WTC11 (cell line): ENCODE measurements around the gene LHFPL6. TPM values are rescaled to one million over a fixed set of nuclear protein-coding genes. Genes with fewer than 3 reads are reported as not detected.

Source experiments
- ATAC-seq: fragments of 200-7000 bp; cut with Tn5 transposase; 2 replicates; pipeline ENCODE4 v1.10.0; 2021; ENCODE audit warnings: mild to moderate bottlenecking, moderate library complexity
- CTCF ChIA-PET: fragments of 300-600 bp; sonication (Branson Sonifier 250); formaldehyde crosslinking; loops from one replicate; lab custom pipeline; 2021; ENCODE audit warnings: antibody characterized with exemption; lab: Charles Lee
- POLR2A ChIA-PET: fragments of 350-600 bp; sonication (Branson Sonifier 250); formaldehyde crosslinking; loops from one replicate; lab custom pipeline; 2021; ENCODE audit warnings: antibody characterized with exemption; lab: Charles Lee
- DNase-seq: peaks from one replicate; pipeline ENCODE4 v3.0.0; 2021; ENCODE audit warnings: low spot score
- H3K27ac Mint-ChIP-seq: 2 replicates; pipeline ENCODE4 v1.8.0; 2021; ENCODE audit warnings: mixed read lengths
- H3K27me3 Mint-ChIP-seq: 2 replicates; pipeline ENCODE4 v1.8.0; 2021; ENCODE audit warnings: low read depth, mild to moderate bottlenecking, moderate library complexity, mixed read lengths
- H3K36me3 Mint-ChIP-seq: 2 replicates; pipeline ENCODE4 v1.8.0; 2021; ENCODE audit warnings: mixed read lengths
- H3K4me1 Mint-ChIP-seq: 2 replicates; pipeline ENCODE4 v1.8.0; 2022; ENCODE audit warnings: mixed read lengths
- H3K4me3 Mint-ChIP-seq: 2 replicates; pipeline ENCODE4 v1.8.0; 2021; ENCODE audit warnings: mild to moderate bottlenecking, moderate library complexity, mixed read lengths
- H3K9me3 Mint-ChIP-seq: 2 replicates; pipeline ENCODE4 v1.8.0; 2021; ENCODE audit warnings: mixed read lengths
- AFF4 ChIP-seq: sonication (generic); formaldehyde crosslinking; IDR thresholded peaks from 2 replicates; pipeline ENCODE4 v1.8.1; 2023; ENCODE audit warnings: mild to moderate bottlenecking, missing genetic modification reagents, borderline replicate concordance
- CDX4 ChIP-seq: fragments of 250-450 bp; sonication (Bioruptor Pico); IDR thresholded peaks from 2 replicates; pipeline ENCODE4 v1.9.0; 2021; ENCODE audit warnings: moderate library complexity, mild to moderate bottlenecking, inconsistent platforms, borderline replicate concordance
- CREM ChIP-seq: sonication (generic); formaldehyde crosslinking; IDR thresholded peaks from 2 replicates; pipeline ENCODE4 v1.8.1; 2022; ENCODE audit warnings: mild to moderate bottlenecking, missing genetic modification reagents, moderate library complexity
- E2F1 ChIP-seq: sonication (generic); formaldehyde crosslinking; IDR thresholded peaks from 2 replicates; pipeline ENCODE4 v1.8.0; 2022; ENCODE audit warnings: mild to moderate bottlenecking, missing genetic modification reagents
- E2F5 ChIP-seq: sonication (generic); formaldehyde crosslinking; IDR thresholded peaks from 2 replicates; pipeline ENCODE4 v1.8.1; 2022; ENCODE audit warnings: mild to moderate bottlenecking, moderate library complexity, missing genetic modification reagents
- EMX1 ChIP-seq: fragments of 250-450 bp; sonication (Bioruptor Pico); IDR thresholded peaks from 2 replicates; pipeline ENCODE4 v1.8.0; 2021; ENCODE audit warnings: mild to moderate bottlenecking
- HMGA2 ChIP-seq: fragments of 250-450 bp; sonication (Bioruptor Pico); IDR thresholded peaks from 2 replicates; pipeline ENCODE4 v1.4.0; 2021; ENCODE audit warnings: mild to moderate bottlenecking, moderate library complexity
- IRF1 ChIP-seq: sonication (generic); formaldehyde crosslinking; IDR thresholded peaks from 2 replicates; pipeline ENCODE4 v1.8.0; 2023; ENCODE audit warnings: missing genetic modification reagents
- MAX ChIP-seq: sonication (generic); formaldehyde crosslinking; IDR thresholded peaks from 2 replicates; pipeline ENCODE4 v1.8.0; 2022; ENCODE audit warnings: mild to moderate bottlenecking, missing genetic modification reagents
- NFATC4 ChIP-seq: fragments of 250-450 bp; sonication (Bioruptor Pico); IDR thresholded peaks from 2 replicates; pipeline ENCODE4 v1.9.0; 2021; ENCODE audit warnings: mild to moderate bottlenecking
- NR1H2 ChIP-seq: sonication (generic); formaldehyde crosslinking; IDR thresholded peaks from 2 replicates; pipeline ENCODE4 v1.9.0; 2021; ENCODE audit warnings: mild to moderate bottlenecking, moderate library complexity, missing genetic modification reagents
- NR3C1 ChIP-seq: sonication (generic); formaldehyde crosslinking; conservative IDR thresholded peaks from 2 replicates; pipeline ENCODE4 v1.8.1; 2023; ENCODE audit warnings: low read depth, mild to moderate bottlenecking, missing genetic modification reagents
- RORB ChIP-seq: fragments of 250-450 bp; sonication (Bioruptor Pico); IDR thresholded peaks from 2 replicates; pipeline ENCODE4 v1.9.0; 2021; ENCODE audit warnings: mild to moderate bottlenecking
- TCF7 ChIP-seq: sonication (generic); formaldehyde crosslinking; IDR thresholded peaks from 2 replicates; pipeline ENCODE4 v1.8.0; 2022; ENCODE audit warnings: mild to moderate bottlenecking, low read depth, missing genetic modification reagents, moderate library complexity
- ZBTB43 ChIP-seq: sonication (generic); formaldehyde crosslinking; IDR thresholded peaks from 2 replicates; pipeline ENCODE4 v1.8.1; 2023; ENCODE audit warnings: mild to moderate bottlenecking, missing genetic modification reagents
- ZNF263 ChIP-seq: sonication (generic); formaldehyde crosslinking; IDR thresholded peaks from 2 replicates; pipeline ENCODE4 v1.8.1; 2022; ENCODE audit warnings: low read depth, mild to moderate bottlenecking, moderate library complexity, missing genetic modification reagents
- ZNF532 ChIP-seq: fragments of 250-450 bp; sonication (Bioruptor Pico); IDR thresholded peaks from 2 replicates; pipeline ENCODE4 v1.9.0; 2021; ENCODE audit warnings: mild to moderate bottlenecking, borderline replicate concordance
- total RNA-seq: library from RNA; stranded (reverse); gene quantifications from 3 replicates; pipeline ENCODE4 v1.2.3, GENCODE V29; 2021

LHFPL6 gene
- total RNA-seq, 1 experiment from 2014 or later, result 4.5 TPM

- TF ChIP-seq E2F1 (CRISPR knock-in tag), result no peak
- no peak for TF ChIP-seq RORB (CRISPR knock-in tag)
- TF ChIP-seq ZNF532, result no peak
- TF ChIP-seq ZNF263, result no peak
- no peak for TF ChIP-seq AFF4 (CRISPR knock-in tag)
Observed at GRCh38 chr13:39559847-39560246, 43.1 kb downstream of the LHFPL6 start (continued).

- peaks cover 5% of the 10 kb centered on the region for H3K4me1 Mint-ChIP-seq
- 0 out of 2 replicates have a peak, but pooled peaks cover 3% of the 10 kb centered on the region for H3K36me3 Mint-ChIP-seq
- ATAC-seq, result no peak
- no peaks in the 10 kb centered on the region for H3K27me3 Mint-ChIP-seq
- ChIA-PET POLR2A (no interaction called here), CTCF (no interaction called here)
- H3K4me3 Mint-ChIP-seq, result no peak overlapping the region
- no peak overlapping the region for H3K27ac Mint-ChIP-seq
- no peak for TF ChIP-seq CREM
- no peak for TF ChIP-seq IRF1 (CRISPR knock-in tag)
- no peak for DNase-seq
- peaks cover 23% of the 10 kb centered on the region for H3K9me3 Mint-ChIP-seq
Observed at GRCh38 chr13:39557285-39557955, 45.6 kb downstream of the LHFPL6 start.

- H3K36me3 Mint-ChIP-seq, result 0 out of 2 replicates have a peak, but pooled peaks cover 3% of the 10 kb centered on the region
- peaks cover 5% of the 10 kb centered on the region for H3K4me1 Mint-ChIP-seq
- no peak for DNase-seq
- H3K27ac Mint-ChIP-seq, result no peak overlapping the region
- H3K4me3 Mint-ChIP-seq, result no peak overlapping the region
- CTCF ChIA-PET, result no interaction called here
- no peaks in the 10 kb centered on the region for H3K27me3 Mint-ChIP-seq
- no peak for TF ChIP-seq TCF7
- TF ChIP-seq, all 79 proteins: peak for 0
- ATAC-seq, result no peak
- POLR2A ChIA-PET, result no interaction called here
- H3K9me3 Mint-ChIP-seq, result peaks cover 23% of the 10 kb centered on the region
Observed at GRCh38 chr13:39556866-39557265, 46.1 kb downstream of the LHFPL6 start.

GRCh38 chr13:39554371-39554770 lies 48.6 kb downstream of the LHFPL6 start:
- Mint-ChIP-seq H3K4me3 (no peak overlapping the region), H3K9me3 (peaks cover 25% of the 10 kb centered on the region), H3K36me3 (0 out of 2 replicates have a peak, but pooled peaks cover 3% of the 10 kb centered on the region), H3K4me1 (peaks cover 5% of the 10 kb centered on the region), H3K27ac (no peak overlapping the region), H3K27me3 (no peaks in the 10 kb centered on the region)
- no peak for ATAC-seq
- CTCF ChIA-PET, result no interaction called here
- POLR2A ChIA-PET, result no interaction called here
- DNase-seq, result no peak
- TF ChIP-seq ZBTB43 (CRISPR knock-in tag), result no peak
- TF ChIP-seq CDX4 (CRISPR knock-in tag), result no peak
- no peak for TF ChIP-seq E2F5 (CRISPR knock-in tag)
- no peak for TF ChIP-seq NFATC4 (CRISPR knock-in tag)
- TF ChIP-seq EMX1 (CRISPR knock-in tag), result no peak
- TF ChIP-seq HMGA2, result no peak
- TF ChIP-seq NR1H2 (CRISPR knock-in tag), result no peak
- TF ChIP-seq MAX, result no peak
- TF ChIP-seq NR3C1 (CRISPR knock-in tag), result no peak
